HUES48 (cell line): Measurements from ENCODE around the gene SPOP.

Experiments
- H3K27ac ChIP-seq: one replicate; pipeline ENCODE4 v1.7.0; 2013; ENCODE audit warnings: low read depth, low read length, inconsistent platforms
- H3K27me3 ChIP-seq: 2 replicates; pipeline ENCODE4 v1.6.1; 2013; ENCODE audit warnings: mild to moderate bottlenecking, low read length; ENCODE audit not compliant: control insufficient read depth, insufficient read depth
- H3K36me3 ChIP-seq: 2 replicates; pipeline ENCODE4 v1.6.1; 2013; ENCODE audit warnings: low read length; ENCODE audit not compliant: control insufficient read depth, insufficient read depth
- H3K4me1 ChIP-seq: 2 replicates; pipeline ENCODE4 v1.6.1; 2013; ENCODE audit warnings: mild to moderate bottlenecking, low read length; ENCODE audit not compliant: control insufficient read depth, insufficient read depth
- H3K4me3 ChIP-seq: 2 replicates; pipeline ENCODE4 v1.5.1; 2013; ENCODE audit warnings: mild to moderate bottlenecking, low read depth, low read length
- H3K9ac ChIP-seq: 2 replicates; pipeline ENCODE4 v1.6.1; 2013; ENCODE audit warnings: mild to moderate bottlenecking, low read depth, low read length, moderate library complexity
- H3K9me3 ChIP-seq: 2 replicates; pipeline ENCODE4 v1.6.1; 2013; ENCODE audit warnings: low read length; ENCODE audit not compliant: control insufficient read depth, insufficient read depth

The SPOP gene

DNA sequence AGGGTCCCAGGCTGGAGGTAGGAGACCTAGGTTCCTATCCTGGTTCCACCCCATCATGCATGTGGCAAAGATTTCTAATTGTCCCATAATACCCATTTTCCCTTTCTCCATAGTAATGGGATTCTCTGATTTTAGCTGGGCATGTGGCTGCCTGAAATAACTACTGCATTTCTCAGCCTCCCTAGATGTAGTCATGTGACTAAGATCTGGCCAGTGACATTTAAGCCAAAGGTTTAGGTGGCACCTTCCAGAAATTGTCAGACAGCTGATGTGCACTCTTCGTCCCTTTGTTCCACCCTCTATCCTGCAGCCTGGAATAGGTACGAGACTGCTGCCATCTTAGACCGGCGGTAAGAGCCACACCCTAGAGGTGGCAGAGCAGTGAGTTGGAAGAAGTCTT lies 94.0 kb downstream of the SPOP start:
- Histone ChIP-seq H3K4me1 (no peaks in the 10 kb centered on the region), H3K4me3 (no peak overlapping the region), H3K27ac (no peak overlapping the region), H3K36me3 (no peaks in the 10 kb centered on the region), H3K27me3 (no peaks in the 10 kb centered on the region), H3K9ac (no peak overlapping the region), H3K9me3 (no peaks in the 10 kb centered on the region)

DNA sequence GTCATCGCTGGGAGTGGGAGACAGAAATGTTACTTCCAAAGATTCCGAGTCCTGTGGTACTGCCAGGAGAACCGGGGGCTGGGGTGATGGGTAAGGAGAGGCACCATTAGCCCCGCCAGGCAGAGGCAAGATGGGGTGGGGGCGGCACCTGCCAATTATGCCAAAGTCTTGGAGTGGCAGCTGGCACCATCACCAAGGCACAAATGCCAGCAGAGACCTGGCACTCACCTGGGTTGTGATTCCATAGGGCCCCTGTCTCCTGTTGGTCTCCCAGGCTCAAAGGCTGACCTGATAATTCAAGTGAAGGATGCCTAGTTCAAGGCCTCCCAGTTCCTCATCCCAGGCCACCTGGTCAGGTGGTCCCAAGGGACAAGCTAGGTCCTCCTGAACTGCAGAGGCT lies 94.7 kb downstream of the SPOP start:
- Histone ChIP-seq H3K9me3 (no peaks in the 10 kb centered on the region), H3K9ac (no peak overlapping the region), H3K27ac (no peak overlapping the region), H3K27me3 (0 out of 2 replicates have a peak, but pooled peaks cover 1% of the 10 kb centered on the region), H3K36me3 (no peaks in the 10 kb centered on the region), H3K4me3 (no peak overlapping the region), H3K4me1 (no peaks in the 10 kb centered on the region)

DNA sequence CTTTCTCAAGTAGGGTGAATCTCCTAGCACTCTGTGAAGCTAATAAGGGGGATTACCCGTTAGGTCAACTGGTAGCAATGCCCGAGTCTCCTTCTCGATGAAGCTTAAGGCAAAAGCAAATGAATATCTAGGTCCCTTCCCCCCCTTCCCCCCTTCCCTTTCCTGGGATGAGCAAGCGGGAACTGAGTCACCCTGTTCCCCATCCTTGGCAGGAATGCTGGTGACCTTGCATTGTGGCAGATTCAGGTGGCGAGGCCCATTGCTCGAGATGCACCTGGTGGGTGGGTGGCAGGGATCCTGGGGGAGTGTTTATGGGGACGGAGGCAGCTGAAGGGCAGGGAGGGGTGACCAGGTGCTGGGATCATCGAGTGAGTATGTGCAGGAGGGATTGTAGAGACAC lies 95.1 kb downstream of the SPOP start:
- Histone ChIP-seq H3K36me3 (no peaks in the 10 kb centered on the region), H3K27ac (no peak overlapping the region), H3K4me1 (no peaks in the 10 kb centered on the region), H3K9ac (no peak overlapping the region), H3K9me3 (no peaks in the 10 kb centered on the region), H3K4me3 (no peak overlapping the region), H3K27me3 (peaks cover 6% of the 10 kb centered on the region)

DNA sequence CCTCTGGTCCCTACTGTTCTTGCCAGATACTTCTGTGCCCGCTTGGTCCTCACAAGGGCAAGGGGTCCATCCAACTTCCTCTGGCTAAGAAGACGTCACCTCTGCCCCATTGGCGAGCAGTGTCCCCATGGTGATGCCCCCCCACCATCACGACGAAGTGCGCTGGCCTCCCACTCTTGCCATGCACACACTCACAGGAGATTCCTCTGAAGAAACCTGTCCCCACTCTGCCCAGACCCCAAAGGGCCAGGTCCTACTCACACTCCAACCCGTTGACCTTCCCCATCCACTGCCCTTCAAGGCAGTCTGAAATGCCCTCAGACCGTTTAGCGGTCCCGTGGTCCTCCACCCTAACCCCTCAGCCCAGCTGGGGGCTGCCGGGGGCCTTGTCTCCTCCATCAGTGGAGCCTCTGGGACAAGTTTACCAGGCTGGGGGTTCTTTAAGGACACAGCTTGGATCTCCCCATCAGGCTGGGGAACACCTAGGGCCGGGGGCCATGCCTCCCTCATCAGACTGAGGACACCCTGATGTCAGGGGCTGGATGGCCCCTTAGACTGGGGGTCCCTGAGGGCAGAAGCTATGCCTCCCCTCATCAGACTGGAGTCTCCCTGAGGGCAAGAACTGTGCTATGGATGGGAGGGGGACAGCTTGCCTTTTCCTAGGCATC lies 95.7 kb downstream of the SPOP start:
- no peak overlapping the region for H3K9ac ChIP-seq
- no peak overlapping the region for H3K4me3 ChIP-seq
- peaks cover 12% of the 10 kb centered on the region for H3K27me3 ChIP-seq
- H3K9me3 ChIP-seq: no peaks in the 10 kb centered on the region
- no peak overlapping the region for H3K27ac ChIP-seq
- H3K36me3 ChIP-seq: no peaks in the 10 kb centered on the region
- peaks cover 3% of the 10 kb centered on the region for H3K4me1 ChIP-seq

DNA sequence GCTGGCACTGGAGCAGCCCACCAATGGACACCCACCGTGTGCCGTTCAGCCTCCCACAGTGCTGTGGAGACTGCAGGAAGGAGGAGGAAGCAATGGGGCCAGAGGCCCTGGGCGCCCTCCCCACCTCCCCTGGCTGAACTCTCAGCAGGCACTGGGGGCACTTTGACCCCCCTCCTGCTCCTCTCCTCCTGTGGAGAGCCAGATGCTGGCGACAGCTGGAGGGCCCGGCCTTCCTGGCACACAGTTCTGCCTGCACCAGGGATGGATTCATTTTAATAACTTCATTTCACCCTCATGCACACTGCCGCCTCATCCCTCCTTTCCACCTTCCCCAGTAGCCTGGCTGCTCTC lies 96.3 kb downstream of the SPOP start:
- peaks cover 15% of the 10 kb centered on the region for H3K27me3 ChIP-seq
- no peaks in the 10 kb centered on the region for H3K9me3 ChIP-seq
- H3K4me3 ChIP-seq: no peak overlapping the region
- no peak overlapping the region for H3K9ac ChIP-seq
- peaks cover 6% of the 10 kb centered on the region for H3K4me1 ChIP-seq
- H3K27ac ChIP-seq: no peak overlapping the region
- no peaks in the 10 kb centered on the region for H3K36me3 ChIP-seq

DNA sequence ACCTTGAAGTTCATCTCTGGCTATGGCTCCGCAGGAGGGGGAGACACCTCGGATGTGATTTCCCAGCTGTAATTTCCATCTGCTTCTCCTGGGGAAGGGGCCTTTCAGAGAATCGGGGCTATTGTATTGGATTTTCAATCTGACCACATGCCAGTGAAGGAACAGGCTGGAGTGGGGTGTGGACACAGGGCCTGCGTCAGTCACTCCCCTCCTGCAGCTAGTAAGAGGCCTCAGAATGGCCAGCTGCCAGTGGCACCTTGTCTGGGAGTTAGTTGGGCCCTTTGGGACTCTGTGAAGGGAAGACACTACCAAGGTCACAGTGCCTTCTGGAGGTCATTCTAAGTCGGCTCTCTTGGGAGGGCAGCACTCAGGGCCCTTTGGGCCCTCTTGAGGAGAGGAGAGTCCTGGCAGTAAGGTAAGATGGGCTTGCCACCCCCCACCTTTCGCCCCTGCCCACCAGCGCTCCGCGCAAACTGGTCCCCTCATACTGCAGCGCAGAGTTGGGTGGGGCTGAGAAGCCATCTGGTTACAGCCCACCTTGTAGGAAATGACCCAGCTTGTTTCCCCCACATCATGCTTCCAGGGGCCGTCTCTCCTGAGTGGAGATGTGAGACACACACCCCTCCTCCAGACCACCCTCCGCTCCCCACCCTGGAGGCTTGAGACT lies 96.8 kb downstream of the SPOP start:
- H3K9ac ChIP-seq: no peak overlapping the region
- no peaks in the 10 kb centered on the region for H3K36me3 ChIP-seq
- H3K9me3 ChIP-seq: no peaks in the 10 kb centered on the region
- H3K27me3 ChIP-seq: peaks cover 15% of the 10 kb centered on the region
- no peak overlapping the region for H3K27ac ChIP-seq
- H3K4me1 ChIP-seq: peaks cover 6% of the 10 kb centered on the region
- H3K4me3 ChIP-seq: no peak overlapping the region

DNA sequence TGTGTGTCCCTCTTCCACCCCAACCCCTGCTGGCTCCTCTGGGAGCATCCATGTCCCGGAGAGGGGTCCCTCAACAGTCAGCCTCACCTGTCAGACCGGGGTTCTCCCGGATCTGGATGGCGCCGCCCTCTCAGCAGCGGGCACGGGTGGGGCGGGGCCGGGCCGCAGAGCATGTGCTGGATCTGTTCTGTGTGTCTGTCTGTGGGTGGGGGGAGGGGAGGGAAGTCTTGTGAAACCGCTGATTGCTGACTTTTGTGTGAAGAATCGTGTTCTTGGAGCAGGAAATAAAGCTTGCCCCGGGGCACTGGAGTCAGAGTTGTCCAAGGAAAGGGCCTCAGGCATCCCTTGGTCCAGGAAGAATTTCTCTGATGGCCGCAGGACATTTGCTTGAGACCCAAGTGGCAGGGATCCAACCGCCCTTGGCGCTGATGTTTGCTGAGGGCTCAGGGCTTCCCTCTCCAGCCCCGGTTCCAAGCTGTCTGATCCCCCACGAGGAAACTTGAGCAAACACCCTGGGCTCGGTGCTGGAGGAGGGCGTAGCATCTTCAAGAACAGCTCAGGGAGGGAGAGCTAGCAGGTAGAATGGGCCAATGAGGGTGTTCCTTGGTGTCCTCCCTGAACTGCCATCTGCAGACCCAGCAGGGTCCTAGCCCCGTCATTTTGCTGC lies 97.7 kb downstream of the SPOP start:
- H3K9me3 ChIP-seq: no peaks in the 10 kb centered on the region
- H3K27me3 ChIP-seq: peaks cover 15% of the 10 kb centered on the region
- H3K27ac ChIP-seq: no peak overlapping the region
- H3K9ac ChIP-seq: no peak overlapping the region
- no peak overlapping the region for H3K4me3 ChIP-seq
- no peaks in the 10 kb centered on the region for H3K36me3 ChIP-seq
- peaks cover 6% of the 10 kb centered on the region for H3K4me1 ChIP-seq

DNA sequence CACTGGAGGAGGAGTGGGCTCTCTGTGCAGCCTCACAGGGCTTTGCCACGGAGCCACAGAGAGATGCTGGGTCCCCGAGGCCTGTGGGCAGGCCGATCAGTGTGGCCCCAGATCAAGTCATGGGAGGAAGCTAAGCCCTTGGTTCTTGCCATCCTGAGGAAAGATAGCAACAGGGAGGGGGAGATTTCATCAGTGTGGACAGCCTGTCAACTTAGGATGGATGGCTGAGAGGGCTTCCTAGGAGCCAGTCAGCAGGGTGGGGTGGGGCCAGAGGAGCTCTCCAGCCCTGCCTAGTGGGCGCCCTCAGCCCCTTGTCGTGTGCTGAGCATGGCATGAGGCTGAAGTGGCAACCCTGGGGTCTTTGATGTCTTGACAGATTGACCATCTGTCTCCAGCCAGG lies 98.4 kb downstream of the SPOP start:
- Histone ChIP-seq H3K36me3 (no peaks in the 10 kb centered on the region), H3K4me3 (no peak overlapping the region), H3K27me3 (peaks cover 22% of the 10 kb centered on the region), H3K27ac (no peak overlapping the region), H3K4me1 (peaks cover 13% of the 10 kb centered on the region), H3K9ac (no peak overlapping the region), H3K9me3 (no peaks in the 10 kb centered on the region)

DNA sequence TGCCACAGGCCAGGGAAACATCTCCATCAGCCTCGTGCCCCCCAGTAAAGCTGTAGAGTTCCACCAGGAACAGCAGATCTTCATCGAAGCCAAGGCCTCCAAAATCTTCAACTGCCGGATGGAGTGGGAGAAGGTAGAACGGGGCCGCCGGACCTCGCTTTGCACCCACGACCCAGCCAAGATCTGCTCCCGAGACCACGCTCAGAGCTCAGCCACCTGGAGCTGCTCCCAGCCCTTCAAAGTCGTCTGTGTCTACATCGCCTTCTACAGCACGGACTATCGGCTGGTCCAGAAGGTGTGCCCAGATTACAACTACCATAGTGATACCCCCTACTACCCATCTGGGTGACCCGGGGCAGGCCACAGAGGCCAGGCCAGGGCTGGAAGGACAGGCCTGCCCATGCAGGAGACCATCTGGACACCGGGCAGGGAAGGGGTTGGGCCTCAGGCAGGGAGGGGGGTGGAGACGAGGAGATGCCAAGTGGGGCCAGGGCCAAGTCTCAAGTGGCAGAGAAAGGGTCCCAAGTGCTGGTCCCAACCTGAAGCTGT lies 98.9 kb downstream of the SPOP start:
- no peak overlapping the region for H3K4me3 ChIP-seq
- peaks cover 15% of the 10 kb centered on the region for H3K4me1 ChIP-seq
- no peaks in the 10 kb centered on the region for H3K9me3 ChIP-seq
- peaks cover 22% of the 10 kb centered on the region for H3K27me3 ChIP-seq
- no peaks in the 10 kb centered on the region for H3K36me3 ChIP-seq
- H3K27ac ChIP-seq: no peak overlapping the region
- no peak overlapping the region for H3K9ac ChIP-seq

DNA sequence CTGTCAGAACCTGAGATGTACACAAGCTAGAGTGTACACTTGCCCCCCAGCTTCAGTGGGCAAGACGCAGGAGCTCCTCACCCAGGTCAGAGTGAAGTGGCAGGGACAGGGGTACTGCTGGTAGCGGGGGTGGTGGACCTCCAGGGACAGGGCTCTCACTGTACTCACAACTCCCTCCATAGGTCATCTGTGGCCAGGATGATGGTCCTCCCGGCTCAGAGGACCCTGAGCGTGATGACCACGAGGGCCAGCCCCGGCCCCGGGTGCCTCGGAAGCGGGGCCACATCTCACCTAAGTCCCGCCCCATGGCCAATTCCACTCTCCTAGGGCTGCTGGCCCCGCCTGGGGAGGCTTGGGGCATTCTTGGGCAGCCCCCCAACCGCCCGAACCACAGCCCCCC lies 99.5 kb downstream of the SPOP start:
- peaks cover 25% of the 10 kb centered on the region for H3K27me3 ChIP-seq
- H3K36me3 ChIP-seq: no peaks in the 10 kb centered on the region
- H3K27ac ChIP-seq: no peak overlapping the region
- H3K9me3 ChIP-seq: no peaks in the 10 kb centered on the region
- no peak overlapping the region for H3K4me3 ChIP-seq
- H3K4me1 ChIP-seq: peaks cover 21% of the 10 kb centered on the region
- H3K9ac ChIP-seq: no peak overlapping the region

DNA sequence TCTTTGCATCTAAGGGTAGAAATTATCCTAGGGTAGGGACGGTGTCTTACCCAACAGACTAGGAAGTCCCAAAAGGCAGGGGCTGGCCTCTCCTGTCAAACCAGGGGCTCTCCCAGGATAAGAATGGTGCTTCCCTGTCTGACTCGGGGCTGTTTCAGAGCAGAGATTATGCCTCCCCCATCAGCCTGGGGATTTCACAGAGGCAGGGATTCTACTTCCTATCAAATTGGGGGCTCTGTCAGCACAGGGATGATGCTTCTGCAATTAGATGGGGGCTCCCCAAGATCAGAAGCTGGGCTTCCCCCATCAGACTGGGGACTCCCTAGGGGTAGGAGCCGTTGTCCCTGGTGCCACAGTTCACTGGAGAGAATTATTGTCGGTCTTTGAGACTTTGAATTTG lies 99.9 kb downstream of the SPOP start:
- H3K4me3 ChIP-seq: no peak overlapping the region
- no peak overlapping the region for H3K9ac ChIP-seq
- H3K4me1 ChIP-seq: peaks cover 24% of the 10 kb centered on the region
- H3K36me3 ChIP-seq: no peaks in the 10 kb centered on the region
- H3K27ac ChIP-seq: no peak overlapping the region
- H3K27me3 ChIP-seq: peaks cover 25% of the 10 kb centered on the region
- no peaks in the 10 kb centered on the region for H3K9me3 ChIP-seq
